Measurements from ENCODE around the gene PRKD2.

- TF ChIP-seq EZH2 (IDR thresholded peaks at IDR 0.05; ENCODE audit: borderline replicate concordance, low read length) (no peak), CTCF (conservative IDR thresholded peaks at IDR 0.05 in 1 of 2, IDR thresholded peaks at IDR 0.05 in 1 of 2; ENCODE audit: extremely low read depth in 1 of 2, insufficient read depth in 1 of 2, low read depth in 1 of 2, low read length in 2 of 2) (no peak)
These were observed 83.8 kb downstream of the PRKD2 start for GRCh38 chr19:46633130-46633529.

All from mammary epithelial cell (primary cell).